AG04450 (cell line): Measurements from ENCODE around the gene ZFR2. TPM values are rescaled to one million over a fixed set of nuclear protein-coding genes. Genes with fewer than 3 reads are reported as not detected.

Source experiments
- CTCF ChIA-PET: fragments of 300-600, 350-600 bp; formaldehyde crosslinking; extraction: SDS; loops from one replicate; lab custom pipeline; 2022; ENCODE audit warnings: antibody characterized with exemption, inconsistent platforms; lab: Charles Lee
- POLR2A ChIA-PET: fragments of 350-600 bp; formaldehyde crosslinking; extraction: SDS; loops from one replicate; lab custom pipeline; 2021; ENCODE audit warnings: antibody characterized with exemption, inconsistent platforms; lab: Yijun Ruan, JAX
- DNase-seq: peaks from one replicate; pipeline ENCODE4 v3.0.0-alpha.2; 2011; ENCODE audit warnings: low read depth, low spot score
- H3K27ac ChIP-seq: one replicate; pipeline ENCODE4 v1.5.1; 2012; ENCODE audit warnings: low read depth, low read length, control low read depth
- H3K27me3 ChIP-seq: one replicate; pipeline ENCODE4 v1.6.0; 2012; ENCODE audit warnings: low read length; ENCODE audit not compliant: control insufficient read depth, insufficient read depth
- H3K4me3 ChIP-seq: 2 replicates; pipeline ENCODE4 v1.5.1; 2011; ENCODE audit warnings: mild to moderate bottlenecking, low read depth, low read length, control low read depth
- H3K9me3 ChIP-seq: 2 replicates; pipeline ENCODE4 v1.5.1; 2012; ENCODE audit warnings: low read length; ENCODE audit not compliant: control insufficient read depth, insufficient read depth
- CTCF ChIP-seq: IDR thresholded peaks from 2 replicates; pipeline ENCODE4 v1.5.1; 2011; ENCODE audit warnings: low read depth, low read length, control low read depth, inconsistent platforms
- polyA plus RNA-seq: library from polyadenylated mRNA; depleted of rRNA; stranded (reverse); fragments of >200 nt; gene quantifications from 2 replicates; pipeline ENCODE4 v1.2.3, GENCODE V29; 2011

Gene ZFR2
- polyA plus RNA-seq, 1 experiment: not detected

GRCh38 chr19:3830621-3831589 is 37.9 kb downstream of the ZFR2 start:
- CTCF ChIA-PET: interaction anchor here (0.7 to 1.2 kb wide), 2 partner anchors 9 to 301 kb away, joined by 3 to 5 read pairs; no protein-coding TSS in a partner anchor
- POLR2A ChIA-PET: no interaction called here
- no peak overlapping the region for H3K4me3 ChIP-seq
- no peak for DNase-seq
- H3K27me3 ChIP-seq: peaks cover 10% of the 10 kb centered on the region
- H3K27ac ChIP-seq: no peak overlapping the region
- no peak for TF ChIP-seq CTCF
- H3K9me3 ChIP-seq: peaks cover 8% of the 10 kb centered on the region; the same call in 1 of the 2 replicates

- CTCF ChIA-PET: no interaction called here
- TF ChIP-seq CTCF: no peak
- no peak overlapping the region for H3K4me3 ChIP-seq
- H3K27me3 ChIP-seq: peaks cover 6% of the 10 kb centered on the region
- POLR2A ChIA-PET: no interaction called here
- no peak overlapping the region for H3K27ac ChIP-seq
- no peak for DNase-seq
- H3K9me3 ChIP-seq: no peaks in the 10 kb centered on the region; the same call in 1 of the 2 replicates
Observed at GRCh38 chr19:3827306-3827705, 41.5 kb downstream of the ZFR2 start.

- POLR2A ChIA-PET: no interaction called here
- no peak overlapping the region for H3K4me3 ChIP-seq
- no peaks in the 10 kb centered on the region; the same call in 1 of the 2 replicates for H3K9me3 ChIP-seq
- no peak overlapping the region for H3K27ac ChIP-seq
- no peak for TF ChIP-seq CTCF
- H3K27me3 ChIP-seq: peaks cover 6% of the 10 kb centered on the region
- DNase-seq: no peak
- CTCF ChIA-PET: no interaction called here
Observed at GRCh38 chr19:3826163-3826562, 42.7 kb downstream of the ZFR2 start.

- Histone ChIP-seq H3K27me3 (peaks cover 2% of the 10 kb centered on the region), H3K9me3 (no peaks in the 10 kb centered on the region; the same call in 1 of the 2 replicates), H3K27ac (no peak overlapping the region), H3K4me3 (no peak overlapping the region)
- CTCF ChIA-PET: no interaction called here
- POLR2A ChIA-PET: no interaction called here
- no peak for DNase-seq
- TF ChIP-seq CTCF: no peak
Observed at GRCh38 chr19:3825286-3825956, 43.4 kb downstream of the ZFR2 start.
